Activated T-helper 17 cell treated with anti-CD3 and anti-CD28 coated beads, Interleukin-2, amount 50 U/mL, for 72 hours (primary cell): Measurements from ENCODE around the gene CCDC201. TPM values are rescaled to one million over a fixed set of nuclear protein-coding genes. Genes with fewer than 3 reads are reported as not detected.
"Not testable (repeated sequence)": the region's sequence is repeated elsewhere in the genome, so short reads cannot be mapped to it uniquely, and the experiment has no call there.

Source experiments
- ATAC-seq: fragments of 150-1000 bp; cut with Tn5 transposase; replicated peaks from 2 replicates; pipeline ENCODE4 v1.10.0; 2021; ENCODE audit warnings: mild to moderate bottlenecking, moderate library complexity
- H3K27ac Mint-ChIP-seq: one replicate; pipeline ENCODE4 v1.8.0; 2022; ENCODE audit warnings: mixed read lengths
- H3K27me3 Mint-ChIP-seq: one replicate; pipeline ENCODE4 v1.8.0; 2022; ENCODE audit warnings: mixed read lengths
- H3K36me3 Mint-ChIP-seq: one replicate; pipeline ENCODE4 v1.8.0; 2022; ENCODE audit warnings: low read depth, mild to moderate bottlenecking, mixed read lengths
- H3K4me1 Mint-ChIP-seq: one replicate; pipeline ENCODE4 v1.8.0; 2022; ENCODE audit warnings: mixed read lengths
- H3K4me3 Mint-ChIP-seq: one replicate; pipeline ENCODE4 v1.8.0; 2022; ENCODE audit warnings: mild to moderate bottlenecking, mixed read lengths
- H3K9me3 Mint-ChIP-seq: one replicate; pipeline ENCODE4 v1.8.0; 2022; ENCODE audit warnings: mixed read lengths
- total RNA-seq, 2 donors: library from RNA; stranded (reverse); gene quantifications; one replicate each; pipeline ENCODE4 v1.2.3, GENCODE V29; 2022

CCDC201 gene
- total RNA-seq, 2 donors from 2014 or later, result not detected

DNA sequence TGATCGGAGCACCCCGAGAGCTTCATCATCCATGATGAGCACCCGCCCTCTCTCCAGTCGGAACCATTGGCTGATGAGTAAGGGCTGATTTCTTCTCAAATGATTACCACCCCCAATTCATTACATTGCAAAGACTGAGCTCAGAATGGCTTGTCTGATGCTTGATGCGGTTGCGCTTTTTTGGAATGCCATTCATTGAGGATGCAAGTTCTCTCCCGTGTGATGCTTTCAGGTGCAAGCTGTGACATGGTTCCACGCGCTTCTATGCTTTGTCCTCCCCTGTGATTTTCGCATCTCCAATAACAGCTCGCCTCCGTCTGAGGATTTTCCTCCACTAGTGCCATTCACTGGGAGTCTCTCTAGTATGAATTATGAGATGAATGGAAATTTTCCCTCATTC lies 43.0 kb downstream of the CCDC201 start:
- H3K4me3 Mint-ChIP-seq, H3K4me1 Mint-ChIP-seq, H3K9me3 Mint-ChIP-seq, H3K36me3 Mint-ChIP-seq, H3K27ac Mint-ChIP-seq, ATAC-seq, H3K27me3 Mint-ChIP-seq: not testable (repeated sequence)

DNA sequence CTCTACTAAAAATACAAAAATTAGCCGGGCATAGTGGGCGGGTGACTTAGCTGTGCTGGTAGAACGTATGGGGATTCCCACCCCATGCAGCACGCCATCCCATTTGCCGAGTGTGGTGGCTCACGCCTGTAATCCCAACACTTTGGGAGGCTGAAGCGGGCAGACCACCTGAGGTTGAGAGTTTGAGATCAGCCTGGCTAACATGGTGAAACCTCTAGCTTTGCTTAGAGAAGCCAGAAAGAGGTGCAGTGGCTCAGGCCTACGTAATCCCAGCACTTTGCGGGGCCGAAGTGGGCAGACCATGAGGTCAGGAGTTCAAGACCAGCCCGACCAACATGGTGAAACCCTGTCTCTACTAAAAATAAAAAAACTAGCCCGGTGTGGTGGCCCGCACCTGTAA lies 45.2 kb downstream of the CCDC201 start:
- not testable (repeated sequence) for H3K36me3 Mint-ChIP-seq, H3K4me3 Mint-ChIP-seq, H3K27me3 Mint-ChIP-seq, H3K9me3 Mint-ChIP-seq, H3K27ac Mint-ChIP-seq, H3K4me1 Mint-ChIP-seq, ATAC-seq

- H3K27ac Mint-ChIP-seq, H3K9me3 Mint-ChIP-seq, H3K4me1 Mint-ChIP-seq, ATAC-seq, H3K36me3 Mint-ChIP-seq, H3K27me3 Mint-ChIP-seq, H3K4me3 Mint-ChIP-seq: not testable (repeated sequence)
Observed at GRCh38 chr7:45826550-45826949, 46.3 kb downstream of the CCDC201 start.

GRCh38 chr7:45818763-45819162 lies 54.1 kb downstream of the CCDC201 start:
- H3K4me3 Mint-ChIP-seq, H3K36me3 Mint-ChIP-seq, ATAC-seq, H3K9me3 Mint-ChIP-seq, H3K27ac Mint-ChIP-seq, H3K4me1 Mint-ChIP-seq, H3K27me3 Mint-ChIP-seq: not testable (repeated sequence)

GRCh38 chr7:45817913-45818312 lies 55.0 kb downstream of the CCDC201 start:
- not testable (repeated sequence) for H3K36me3 Mint-ChIP-seq, H3K9me3 Mint-ChIP-seq, H3K27me3 Mint-ChIP-seq, H3K4me1 Mint-ChIP-seq, ATAC-seq, H3K27ac Mint-ChIP-seq, H3K4me3 Mint-ChIP-seq

DNA sequence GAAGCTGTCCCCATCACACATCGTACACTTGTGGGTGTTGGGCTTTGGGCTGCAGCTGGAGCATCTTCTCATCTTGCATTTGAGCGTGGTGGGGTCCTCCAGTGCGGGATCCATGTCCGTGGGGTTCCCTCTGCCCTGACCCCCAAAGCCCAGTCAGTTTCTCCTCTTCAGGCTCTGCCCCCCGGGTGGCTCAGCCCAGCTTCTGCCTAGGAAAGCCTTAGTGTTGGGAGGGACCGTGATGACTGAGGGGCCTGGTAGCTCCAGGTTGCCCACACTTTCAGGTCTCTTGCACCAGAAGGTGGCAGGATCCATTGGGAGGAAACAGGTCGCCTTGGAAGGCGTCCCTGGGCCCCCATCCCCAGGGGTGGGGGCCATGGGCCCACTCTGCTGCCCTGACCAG lies 55.9 kb downstream of the CCDC201 start:
- not testable (repeated sequence) for H3K4me3 Mint-ChIP-seq, H3K36me3 Mint-ChIP-seq, H3K9me3 Mint-ChIP-seq, ATAC-seq, H3K27ac Mint-ChIP-seq, H3K4me1 Mint-ChIP-seq, H3K27me3 Mint-ChIP-seq

GRCh38 chr7:45814216-45815118 lies 58.4 kb downstream of the CCDC201 start:
- not testable (repeated sequence) for H3K27ac Mint-ChIP-seq, H3K4me3 Mint-ChIP-seq, H3K9me3 Mint-ChIP-seq, ATAC-seq, H3K27me3 Mint-ChIP-seq, H3K4me1 Mint-ChIP-seq, H3K36me3 Mint-ChIP-seq

DNA sequence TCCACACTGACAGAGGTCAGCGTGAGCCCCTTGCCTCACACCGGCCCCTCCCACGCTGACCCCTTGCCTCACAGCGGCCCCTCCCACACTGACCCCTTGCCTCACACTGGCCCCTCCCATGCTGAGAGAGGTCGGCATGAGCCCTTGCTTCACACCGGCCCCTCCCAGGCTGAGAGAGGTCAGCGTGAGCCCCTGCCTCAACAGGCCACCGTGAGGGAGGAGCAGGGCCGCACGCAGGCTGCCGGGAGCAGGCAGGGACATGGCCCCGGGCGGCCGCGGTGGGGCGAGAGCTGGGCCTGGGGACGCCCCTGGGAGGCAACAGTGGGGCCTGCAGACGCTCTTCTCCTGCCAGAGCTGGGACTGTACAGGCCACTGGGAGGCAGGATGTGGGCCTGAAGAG lies 59.1 kb downstream of the CCDC201 start:
- H3K27ac Mint-ChIP-seq, H3K4me3 Mint-ChIP-seq, H3K4me1 Mint-ChIP-seq, H3K27me3 Mint-ChIP-seq, H3K36me3 Mint-ChIP-seq, ATAC-seq, H3K9me3 Mint-ChIP-seq: not testable (repeated sequence)

DNA sequence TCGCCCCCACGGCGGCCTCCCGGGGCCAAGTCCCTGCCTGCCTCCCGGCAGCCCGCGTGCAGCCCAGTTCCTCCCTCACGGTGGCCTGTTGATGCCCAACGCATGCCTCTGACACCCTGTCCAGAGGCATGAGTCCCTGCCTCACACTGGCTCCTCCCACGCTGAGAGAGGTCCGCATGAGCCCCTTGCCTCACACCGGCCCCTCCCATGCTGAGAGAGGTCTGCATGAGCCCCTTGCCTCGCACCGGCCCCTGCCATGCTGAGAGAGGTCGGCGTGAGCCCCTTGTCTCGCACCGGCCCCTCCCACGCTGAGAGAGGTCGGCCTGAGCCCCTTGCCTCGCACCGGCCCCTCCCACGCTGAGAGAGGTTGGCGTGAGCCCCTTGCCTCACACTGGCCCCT lies 59.9 kb downstream of the CCDC201 start:
- no peak overlapping the region for H3K4me3 Mint-ChIP-seq
- H3K9me3 Mint-ChIP-seq, result no peaks in the 10 kb centered on the region
- no peak overlapping the region for H3K27ac Mint-ChIP-seq
- H3K4me1 Mint-ChIP-seq, result no peaks in the 10 kb centered on the region
- H3K27me3 Mint-ChIP-seq, result no peaks in the 10 kb centered on the region
- H3K36me3 Mint-ChIP-seq, result no peaks in the 10 kb centered on the region
- no peak for ATAC-seq

- not testable (repeated sequence) for H3K4me3 Mint-ChIP-seq, H3K36me3 Mint-ChIP-seq, H3K27ac Mint-ChIP-seq, H3K4me1 Mint-ChIP-seq, H3K9me3 Mint-ChIP-seq, ATAC-seq, H3K27me3 Mint-ChIP-seq
Observed at GRCh38 chr7:45811652-45812234, 61.1 kb downstream of the CCDC201 start.

DNA sequence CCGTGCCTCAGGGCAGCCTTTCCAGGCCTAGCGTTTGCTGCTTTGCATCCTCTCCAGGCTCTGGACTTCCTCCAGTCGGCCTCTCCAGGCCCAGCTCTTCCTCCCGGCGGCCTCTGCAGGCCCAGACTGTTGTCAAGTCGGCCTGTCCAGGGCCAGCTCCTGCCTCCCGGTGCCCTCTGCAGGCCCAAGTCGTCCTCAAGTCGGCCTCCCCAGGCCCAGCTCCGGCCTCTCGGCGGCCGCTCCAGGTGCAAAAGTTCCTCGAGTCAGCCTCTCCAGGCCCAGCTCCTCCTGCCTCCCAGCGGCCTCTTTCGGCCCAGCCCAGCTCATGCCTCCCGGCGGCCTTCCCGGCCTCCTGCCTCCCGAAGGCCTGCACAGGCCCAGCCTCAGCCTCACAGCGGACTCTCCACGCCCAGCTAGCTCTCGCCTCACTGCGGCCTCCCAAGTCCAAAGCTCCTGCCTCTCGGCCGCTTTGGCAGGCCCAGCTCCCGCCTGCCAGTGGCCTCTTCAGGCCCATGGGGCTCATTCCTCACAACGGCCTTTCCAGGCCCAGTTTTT lies 62.4 kb downstream of the CCDC201 start:
- not testable (repeated sequence) for H3K27ac Mint-ChIP-seq, H3K27me3 Mint-ChIP-seq, H3K9me3 Mint-ChIP-seq, ATAC-seq, H3K4me1 Mint-ChIP-seq, H3K36me3 Mint-ChIP-seq, H3K4me3 Mint-ChIP-seq

Other genes starting within 250 kb of the CCDC201 start
- gene IGFBP1, start 15.4 kb upstream of the CCDC201 start, total RNA-seq, result not detected
- gene IGFBP3, start 48.2 kb upstream of the CCDC201 start, total RNA-seq, result 1 to 10 TPM; 2.6 to 3.6 TPM